Osteocyte (in vitro differentiated cells): ENCODE data around the gene FBXO28. TPM values are rescaled to one million over a fixed set of nuclear protein-coding genes. Genes with fewer than 3 reads are reported as not detected.

Source experiments
- DNase-seq: peaks from one replicate; pipeline ENCODE4 v3.0.0; 2021; ENCODE audit warnings: mixed read lengths; ENCODE audit not compliant: unreplicated experiment; ENCODE audit errors: extremely low spot score
- H3K27ac Mint-ChIP-seq: one replicate; pipeline ENCODE4 v1.8.0; 2021; ENCODE audit warnings: mild to moderate bottlenecking, mixed read lengths; ENCODE audit not compliant: unreplicated experiment
- H3K27me3 Mint-ChIP-seq: one replicate; pipeline ENCODE4 v1.8.0; 2021; ENCODE audit warnings: mixed read lengths; ENCODE audit not compliant: unreplicated experiment
- H3K36me3 Mint-ChIP-seq: one replicate; pipeline ENCODE4 v1.8.0; 2021; ENCODE audit warnings: mixed read lengths; ENCODE audit not compliant: unreplicated experiment
- H3K4me1 Mint-ChIP-seq: one replicate; pipeline ENCODE4 v1.8.0; 2021; ENCODE audit warnings: mixed read lengths; ENCODE audit not compliant: unreplicated experiment
- H3K4me3 Mint-ChIP-seq: one replicate; pipeline ENCODE4 v1.8.0; 2021; ENCODE audit warnings: mild to moderate bottlenecking, moderate library complexity, mixed read lengths; ENCODE audit not compliant: unreplicated experiment
- H3K9me3 Mint-ChIP-seq: one replicate; pipeline ENCODE4 v1.8.0; 2021; ENCODE audit warnings: mixed read lengths; ENCODE audit not compliant: unreplicated experiment
- CTCF ChIP-seq: fragments of 200-600 bp; sonication (generic); IDR thresholded peaks from 2 replicates; pipeline ENCODE4 v1.5.0; 2021; ENCODE audit warnings: antibody characterized with exemption, mild to moderate bottlenecking, moderate library complexity
- total RNA-seq: library from RNA; stranded (reverse); gene quantifications from 2 replicates; pipeline ENCODE4 v1.2.1, GENCODE V29; 2021

FBXO28 gene
- total RNA-seq, 1 donor from 2014 or later, result 28.1 TPM

GRCh38 chr1:224188286-224188685 is 74.4 kb downstream of the FBXO28 start:
- Mint-ChIP-seq H3K4me1 (peaks cover 30% of the 10 kb centered on the region), H3K36me3 (peaks cover 22% of the 10 kb centered on the region), H3K27ac (no peak overlapping the region), H3K9me3 (no peaks in the 10 kb centered on the region), H3K4me3 (no peak overlapping the region), H3K27me3 (no peaks in the 10 kb centered on the region)
- TF ChIP-seq CTCF, result no peak
- DNase-seq, result no peak

DNA sequence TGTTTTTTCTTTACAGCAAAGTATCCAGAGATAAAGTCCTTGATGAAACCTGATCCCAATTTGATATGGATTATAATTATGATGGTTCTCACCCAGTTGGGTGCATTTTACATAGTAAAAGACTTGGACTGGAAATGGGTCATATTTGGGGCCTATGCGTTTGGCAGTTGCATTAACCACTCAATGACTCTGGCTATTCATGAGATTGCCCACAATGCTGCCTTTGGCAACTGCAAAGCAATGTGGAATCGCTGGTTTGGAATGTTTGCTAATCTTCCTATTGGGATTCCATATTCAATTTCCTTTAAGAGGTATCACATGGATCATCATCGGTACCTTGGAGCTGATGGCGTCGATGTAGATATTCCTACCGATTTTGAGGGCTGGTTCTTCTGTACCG is 75.7 kb downstream of the FBXO28 start:
- no peak for TF ChIP-seq CTCF
- peaks cover 25% of the 10 kb centered on the region for H3K4me1 Mint-ChIP-seq
- no peak for DNase-seq
- H3K9me3 Mint-ChIP-seq, result no peaks in the 10 kb centered on the region
- no peak overlapping the region for H3K27ac Mint-ChIP-seq
- H3K36me3 Mint-ChIP-seq, result peaks cover 28% of the 10 kb centered on the region
- H3K4me3 Mint-ChIP-seq, result no peak overlapping the region
- H3K27me3 Mint-ChIP-seq, result no peaks in the 10 kb centered on the region

GRCh38 chr1:224192082-224192788 is 78.3 kb downstream of the FBXO28 start:
- Mint-ChIP-seq H3K4me1 (peaks cover 7% of the 10 kb centered on the region), H3K27ac (no peak overlapping the region), H3K4me3 (no peak overlapping the region), H3K36me3 (peaks cover 30% of the 10 kb centered on the region), H3K27me3 (no peaks in the 10 kb centered on the region), H3K9me3 (no peaks in the 10 kb centered on the region)
- no peak for TF ChIP-seq CTCF
- no peak for DNase-seq

DNA sequence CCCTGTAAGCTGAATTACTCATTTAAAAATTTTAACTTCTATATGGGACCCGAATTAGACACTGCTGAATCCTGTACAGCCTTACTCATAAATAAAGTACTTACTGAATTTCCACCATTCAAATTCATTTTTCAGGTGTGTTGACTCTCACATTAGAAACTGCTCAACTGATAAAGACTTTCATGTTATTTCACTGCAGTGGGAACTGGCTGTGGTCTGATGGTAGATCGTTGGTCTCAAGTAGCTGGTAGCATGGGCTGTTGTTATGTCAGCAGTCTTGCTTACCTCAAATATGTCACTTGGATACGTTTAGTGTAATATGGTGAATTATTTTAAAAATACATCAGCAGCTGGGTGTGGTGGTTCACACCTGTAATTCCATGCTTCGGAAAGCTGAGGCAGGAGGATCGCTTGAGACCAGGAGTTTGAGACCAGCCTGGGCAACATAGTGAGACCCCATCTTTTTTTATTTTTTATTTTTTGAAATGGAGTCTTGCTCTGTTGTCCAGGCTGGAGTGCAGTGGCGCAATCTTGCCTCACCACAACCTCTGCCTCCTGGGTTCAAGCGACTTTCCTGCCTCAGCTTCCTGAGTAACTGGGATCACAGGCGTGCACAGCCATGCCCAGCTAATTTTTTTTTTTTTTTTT is 79.5 kb downstream of the FBXO28 start:
- peaks cover 29% of the 10 kb centered on the region for H3K36me3 Mint-ChIP-seq
- no peak for DNase-seq
- peaks cover 7% of the 10 kb centered on the region for H3K4me1 Mint-ChIP-seq
- no peak overlapping the region for H3K27ac Mint-ChIP-seq
- H3K27me3 Mint-ChIP-seq, result no peaks in the 10 kb centered on the region
- H3K4me3 Mint-ChIP-seq, result no peak overlapping the region
- H3K9me3 Mint-ChIP-seq, result no peaks in the 10 kb centered on the region
- no peak for TF ChIP-seq CTCF

GRCh38 chr1:224196813-224197600 is 83.1 kb downstream of the FBXO28 start:
- H3K36me3 Mint-ChIP-seq, result peaks cover 18% of the 10 kb centered on the region
- no peak overlapping the region for H3K27ac Mint-ChIP-seq
- no peak overlapping the region for H3K4me3 Mint-ChIP-seq
- no peak for DNase-seq
- TF ChIP-seq CTCF, result no peak
- peaks cover 2% of the 10 kb centered on the region for H3K4me1 Mint-ChIP-seq
- H3K27me3 Mint-ChIP-seq, result no peaks in the 10 kb centered on the region
- no peaks in the 10 kb centered on the region for H3K9me3 Mint-ChIP-seq
